ENCODE results near the gene USP7.
A peak's percentile ranks its signal among the peaks of the same experiment; 100 is the strongest.
"Not testable (repeated sequence)": the region's sequence is repeated elsewhere in the genome, so short reads cannot be mapped to it uniquely, and the experiment has no call there.

The USP7 gene

DNA sequence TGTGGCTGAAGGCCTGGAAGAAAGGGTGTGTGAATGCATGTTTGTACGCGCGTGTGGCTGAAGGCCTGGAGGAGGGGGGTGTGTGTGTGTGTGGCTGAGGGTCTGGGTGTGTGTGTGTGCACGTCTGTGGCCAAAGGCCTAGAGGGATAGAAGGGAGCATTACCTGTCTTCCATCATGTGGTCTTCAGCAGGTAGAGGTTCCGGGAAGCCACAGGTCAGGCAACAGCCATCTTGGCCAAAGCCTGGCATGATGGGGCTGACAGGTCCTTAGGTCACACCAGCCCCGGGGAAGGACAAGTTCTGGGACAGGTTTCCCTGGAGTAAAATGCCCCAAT is 76.3 kb downstream of the USP7 start:
- no peak for DNase-seq (ENCODE audit: insufficient read length, low spot score)
- TF ChIP-seq POLR2A (IDR thresholded peaks at IDR 0.05; ENCODE audit: low read depth, low read length): no peak
- FAIRE-seq: no peak

DNA sequence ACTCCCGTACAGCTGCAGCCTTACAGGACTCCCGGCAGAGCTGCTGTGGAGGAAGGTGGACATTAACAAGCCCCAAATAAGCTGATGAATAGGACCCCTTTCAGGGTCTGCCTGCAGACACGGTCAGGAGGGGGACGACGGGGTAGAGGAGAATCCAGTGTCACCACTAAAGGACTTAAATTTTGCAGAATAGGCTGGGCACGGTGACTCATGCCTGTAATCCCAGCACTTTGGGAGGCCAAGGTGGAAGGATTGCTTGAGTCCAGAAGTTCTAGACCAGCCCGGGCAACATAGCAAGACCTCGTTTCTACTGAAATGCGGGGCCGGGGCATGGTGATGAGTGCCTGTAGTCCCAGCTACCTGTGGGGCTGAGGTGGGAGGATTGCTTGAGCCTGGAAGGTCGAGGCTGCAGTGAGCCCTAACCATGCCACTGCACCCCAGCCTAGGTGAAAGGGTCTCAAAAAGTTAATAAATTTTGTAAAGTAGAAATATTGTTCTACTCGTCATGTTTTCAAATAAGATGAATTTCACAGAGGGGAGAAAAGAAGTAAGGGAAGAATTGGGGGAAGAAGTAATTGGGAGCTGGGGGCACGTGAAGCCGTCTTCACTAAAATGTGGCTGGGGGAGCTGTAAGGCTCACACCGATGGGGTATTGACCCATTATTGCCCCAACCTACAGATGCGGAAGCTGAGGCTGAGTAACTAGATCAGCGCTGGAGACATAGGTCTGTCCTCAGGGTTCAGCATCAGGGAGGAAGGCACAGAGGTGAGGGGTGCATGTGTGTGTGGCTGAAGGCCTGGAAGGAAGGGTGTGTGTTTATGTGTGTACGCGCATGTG is 76.9 kb downstream of the USP7 start:
- no peak for TF ChIP-seq POLR2A (IDR thresholded peaks at IDR 0.05; ENCODE audit: low read depth, low read length)

DNA sequence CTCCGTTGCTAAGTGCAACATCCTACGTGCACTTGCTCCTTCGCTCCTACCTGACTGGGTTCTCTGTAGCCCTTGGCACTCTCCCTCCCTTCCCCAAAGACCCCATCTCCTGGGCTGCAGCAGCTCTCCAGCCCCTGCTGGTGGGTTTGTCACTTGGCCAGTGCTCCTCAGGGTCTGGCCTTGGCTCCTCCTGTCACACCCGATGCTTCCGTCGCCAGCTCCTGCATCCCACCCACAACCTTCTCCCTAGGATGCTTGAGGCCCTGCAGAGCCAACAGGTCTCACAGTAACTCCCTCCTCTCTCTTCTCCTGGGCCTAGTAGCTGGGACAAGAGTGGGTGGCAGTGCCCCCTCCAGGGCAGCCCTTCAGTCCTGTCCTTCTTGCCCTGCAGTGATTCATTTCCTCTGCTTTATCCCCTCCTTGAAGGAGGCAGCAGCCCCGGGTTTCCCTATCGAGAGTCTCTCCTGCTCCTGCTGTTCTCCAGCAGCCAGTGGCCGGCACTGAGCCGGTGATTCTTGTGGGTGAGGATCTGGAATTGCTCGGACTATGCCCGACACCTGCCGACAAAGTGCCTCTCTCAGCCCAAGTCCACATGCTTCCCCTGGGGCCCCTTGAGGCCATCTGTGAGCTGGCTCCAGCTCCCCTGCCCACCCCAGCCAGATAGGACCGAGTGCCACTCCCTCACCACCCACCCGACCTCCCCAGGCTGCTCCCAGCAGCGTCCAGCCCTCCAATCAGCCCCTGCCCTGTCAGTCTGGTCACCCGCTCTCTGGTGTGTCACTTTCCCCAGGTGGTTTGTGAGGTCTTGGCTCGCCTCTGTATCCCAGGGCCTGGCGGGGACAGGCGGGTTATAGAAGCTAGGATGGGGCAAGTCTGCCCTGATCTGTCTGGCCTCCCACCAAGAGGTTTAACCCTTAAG is 77.8 kb downstream of the USP7 start:
- peak; percentile 66 for DNase-seq (ENCODE audit: insufficient read length, low spot score)
- TF ChIP-seq POLR2A (IDR thresholded peaks at IDR 0.05; ENCODE audit: low read depth, low read length): no peak
- no peak for FAIRE-seq

More for the DNA sequence above, 76.9 kb downstream of the USP7 start:
- DNase-seq (ENCODE audit: insufficient read length, low spot score) (no peak), FAIRE-seq (no peak)

DNA sequence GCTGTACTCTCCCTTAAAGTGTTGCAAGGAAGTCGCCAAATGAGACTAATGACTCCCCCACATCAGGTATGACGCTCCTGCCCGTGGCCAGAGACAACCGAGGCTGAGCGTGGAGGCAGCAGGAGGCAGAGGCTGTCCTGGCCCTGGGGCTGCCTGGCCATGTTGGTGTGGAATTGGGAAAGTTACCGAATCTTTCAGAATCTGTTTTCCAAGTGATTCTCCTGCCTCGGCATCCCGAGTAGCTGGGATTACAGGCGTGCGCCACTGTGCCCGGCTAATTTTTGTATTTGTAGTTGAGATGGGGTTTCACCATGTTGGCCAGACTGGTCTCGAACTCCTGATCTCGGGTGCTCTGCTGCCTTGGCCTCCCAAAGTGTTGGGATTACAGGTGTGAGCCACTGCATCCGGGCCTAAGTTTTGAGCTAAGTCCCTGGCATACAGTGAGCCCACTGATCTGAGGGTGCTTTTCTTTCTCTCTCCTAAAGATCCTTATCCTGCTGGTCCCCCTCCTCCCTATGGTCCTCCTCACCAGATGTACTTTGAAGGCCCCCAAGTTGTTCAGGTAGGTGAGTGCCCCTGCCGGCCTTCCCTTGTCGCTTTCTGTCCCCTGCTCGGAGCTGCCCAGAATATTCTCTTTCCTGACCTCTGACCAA is 80.9 kb downstream of the USP7 start:
- DNase-seq (ENCODE audit: insufficient read length, low spot score) (no peak), FAIRE-seq (no peak)
- TF ChIP-seq POLR2A (IDR thresholded peaks at IDR 0.05; ENCODE audit: low read depth, low read length): no peak

DNA sequence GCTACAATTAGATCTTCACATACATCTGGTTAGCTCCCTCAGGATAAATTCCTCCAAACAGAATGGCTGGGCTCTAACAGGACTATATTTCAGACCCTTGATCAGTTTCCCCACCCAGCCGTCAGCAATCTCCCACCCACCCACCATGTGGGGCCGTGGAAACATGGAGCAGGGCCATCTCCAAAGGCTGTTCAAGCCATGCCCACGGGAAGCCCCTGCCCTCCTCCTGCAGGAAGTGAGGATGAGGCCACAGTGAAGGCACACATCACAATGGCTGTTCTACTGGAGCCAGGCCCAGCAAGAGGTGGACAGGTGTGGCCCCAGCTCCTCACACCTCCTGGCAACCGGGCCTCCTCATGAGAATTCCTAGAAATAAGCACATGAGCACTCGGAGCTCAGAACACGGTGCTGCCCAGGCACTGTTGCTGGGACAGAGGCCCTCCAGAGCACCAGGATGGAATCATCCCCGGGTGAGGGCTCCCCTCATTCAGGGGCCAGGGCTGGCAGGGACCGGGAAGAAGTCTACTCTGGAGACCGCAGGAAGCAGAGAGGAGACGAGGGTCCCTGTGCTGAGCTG is 81.6 kb downstream of the USP7 start, which contains the start of gene LITAFD:
Gene LITAFD, plus strand, starts transcription at position 311 of the 577 bp plus-strand sequence. CDS start 2,005 bp downstream, outside the sequence.
- TF ChIP-seq POLR2A (IDR thresholded peaks at IDR 0.05; ENCODE audit: low read depth, low read length): no peak
- FAIRE-seq: no peak
- DNase-seq (ENCODE audit: insufficient read length, low spot score): no peak

DNA sequence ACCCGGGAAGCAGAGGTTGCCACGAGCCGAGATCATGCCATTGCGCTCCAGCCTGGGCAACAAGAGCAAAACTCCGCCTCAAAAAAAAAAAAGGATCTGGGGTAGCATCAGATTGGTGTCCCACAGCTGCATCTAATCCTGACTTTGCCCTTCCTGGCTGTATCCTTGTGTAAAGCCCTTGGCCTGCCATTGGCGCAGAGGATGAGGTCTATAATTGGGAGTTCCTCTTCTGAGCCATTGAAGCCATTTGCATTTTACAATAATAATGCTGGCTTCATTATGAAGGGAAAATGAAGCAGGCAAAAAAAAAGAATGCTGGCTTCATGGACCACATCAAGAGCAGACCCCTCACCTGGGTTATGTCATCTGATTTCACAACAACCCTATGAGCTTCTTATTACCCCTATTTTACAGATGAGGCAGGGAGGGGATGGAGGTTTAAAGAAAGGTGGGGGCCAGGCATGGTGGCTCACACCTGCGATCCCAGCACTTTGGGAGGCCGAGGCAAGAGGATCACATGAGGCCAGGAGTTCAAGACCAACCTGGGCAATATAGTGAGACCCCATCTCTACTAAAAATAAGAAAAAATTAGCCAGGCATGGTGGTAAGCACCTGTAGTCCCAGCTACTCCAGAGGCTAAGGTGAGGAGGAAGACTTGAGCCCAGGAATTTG is 82.7 kb downstream of the USP7 start:
- no peak for FAIRE-seq
- TF ChIP-seq POLR2A (IDR thresholded peaks at IDR 0.05; ENCODE audit: low read depth, low read length): no peak

DNA sequence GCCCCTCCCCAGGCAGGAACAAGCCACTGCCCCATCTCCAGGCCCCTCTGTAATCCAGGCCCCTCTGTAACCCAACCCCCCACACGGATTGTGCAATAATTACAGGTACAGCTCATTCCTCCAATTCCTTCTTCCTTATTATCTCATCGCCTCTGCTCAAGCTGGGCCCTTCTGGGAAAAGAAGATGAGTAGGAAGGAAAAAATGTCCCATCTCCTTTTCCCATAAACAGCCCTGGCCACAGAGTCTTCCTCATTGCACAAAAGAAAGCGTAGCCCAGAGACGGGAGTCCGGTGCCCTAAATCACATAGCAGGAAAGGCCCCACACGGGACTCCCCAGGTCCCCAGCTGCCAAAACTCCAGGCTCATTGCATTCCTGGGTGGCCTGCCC is 85.2 kb downstream of the USP7 start:
- DNase-seq (ENCODE audit: insufficient read length, low spot score) (no peak), FAIRE-seq (no peak)
- TF ChIP-seq POLR2A (IDR thresholded peaks at IDR 0.05; ENCODE audit: low read depth, low read length): no peak

More for the DNA sequence above, 82.7 kb downstream of the USP7 start:
- no peak for DNase-seq (ENCODE audit: insufficient read length, low spot score)

DNA sequence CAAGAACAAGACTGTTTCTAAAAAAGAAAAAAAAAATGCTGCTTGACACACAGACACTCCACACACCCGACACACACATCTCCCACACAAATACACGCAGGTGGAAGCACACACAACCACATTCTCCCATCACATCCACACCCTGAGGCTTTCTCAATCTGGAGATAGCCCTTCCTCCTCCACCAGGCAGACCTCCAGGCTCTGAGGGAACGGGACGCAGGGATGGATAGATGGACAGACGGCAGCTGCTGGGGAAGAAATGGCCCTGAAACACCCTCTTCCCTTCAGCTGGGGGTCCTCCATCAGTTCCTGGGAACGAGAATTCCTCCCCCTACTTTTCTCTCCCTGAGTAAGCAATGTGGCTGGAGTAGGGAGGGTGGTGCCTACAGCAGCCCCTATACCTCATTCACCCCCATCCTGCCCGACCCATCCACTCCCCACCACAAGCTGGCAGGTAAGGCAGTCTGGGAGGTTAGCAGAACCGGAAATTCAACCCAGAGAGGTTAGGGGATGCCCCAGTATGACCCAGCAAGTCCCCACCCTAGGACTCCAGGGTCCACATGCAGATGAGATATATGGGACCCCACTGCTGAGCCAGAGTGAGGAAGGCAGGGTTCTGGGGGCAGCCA is 85.7 kb downstream of the USP7 start:
- FAIRE-seq (no peak), DNase-seq (ENCODE audit: insufficient read length, low spot score) (no peak)
- TF ChIP-seq POLR2A (IDR thresholded peaks at IDR 0.05; ENCODE audit: low read depth, low read length): no peak

DNA sequence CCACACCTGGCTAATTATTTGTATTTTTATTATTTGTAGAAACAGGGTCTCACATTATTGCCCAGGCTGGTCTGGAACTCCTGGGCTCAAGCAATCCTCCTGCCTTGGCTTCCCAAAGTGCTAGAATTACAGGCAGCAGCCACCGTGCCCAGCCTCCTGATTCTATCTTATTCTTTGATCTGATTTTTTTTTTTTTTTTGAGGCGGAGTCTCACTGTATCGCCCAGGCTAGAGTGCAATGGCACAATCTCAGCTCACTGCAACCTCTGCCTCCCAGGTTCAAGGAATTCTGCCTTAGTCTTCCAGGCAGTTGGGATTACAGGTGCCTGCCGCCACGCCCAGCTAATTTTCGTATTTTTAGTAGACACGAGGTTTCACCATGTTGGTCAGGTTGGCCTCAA is 88.4 kb downstream of the USP7 start:
- DNase-seq (ENCODE audit: insufficient read length, low spot score); FAIRE-seq: not testable (repeated sequence)

DNA sequence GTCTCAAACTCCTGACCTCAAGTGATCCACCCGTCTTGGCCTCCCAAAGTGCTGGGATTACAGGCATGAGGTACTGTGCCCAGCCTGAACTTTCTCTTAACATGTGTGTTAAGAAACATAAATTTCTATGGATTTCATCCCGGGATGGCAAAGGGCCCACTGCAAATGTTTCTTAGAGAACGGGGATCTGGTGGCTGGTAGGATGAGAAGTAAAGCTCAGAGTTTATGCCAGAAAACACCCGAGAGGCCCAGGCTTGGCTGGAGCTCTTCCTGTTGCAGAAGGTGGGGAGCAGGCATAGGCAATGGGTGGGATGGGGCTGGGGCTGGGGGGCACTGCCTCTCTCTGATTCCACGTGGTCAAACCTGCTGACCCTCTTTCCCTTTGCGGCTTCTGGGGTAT is 89.3 kb downstream of the USP7 start:
- no peak for DNase-seq (ENCODE audit: insufficient read length, low spot score)
- no peak for TF ChIP-seq POLR2A (IDR thresholded peaks at IDR 0.05; ENCODE audit: low read depth, low read length)
- no peak for FAIRE-seq

DNA sequence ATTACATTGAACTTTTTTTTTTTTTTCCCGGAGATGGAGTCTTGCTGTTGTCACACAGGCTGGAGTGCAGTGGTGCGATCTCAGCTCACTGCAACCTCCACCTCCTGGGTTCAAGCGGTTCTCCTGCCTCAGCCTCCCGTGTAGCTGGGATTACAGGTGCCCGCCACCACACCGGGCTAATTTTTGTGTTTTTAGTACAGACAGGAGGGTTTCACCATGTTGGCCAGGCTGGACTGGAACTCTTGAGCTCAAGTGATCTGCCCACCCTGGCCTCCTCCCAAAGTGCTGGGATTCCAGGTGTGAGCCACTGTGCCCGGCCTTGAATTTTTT is 89.9 kb downstream of the USP7 start:
- not testable (repeated sequence) for FAIRE-seq

DNA sequence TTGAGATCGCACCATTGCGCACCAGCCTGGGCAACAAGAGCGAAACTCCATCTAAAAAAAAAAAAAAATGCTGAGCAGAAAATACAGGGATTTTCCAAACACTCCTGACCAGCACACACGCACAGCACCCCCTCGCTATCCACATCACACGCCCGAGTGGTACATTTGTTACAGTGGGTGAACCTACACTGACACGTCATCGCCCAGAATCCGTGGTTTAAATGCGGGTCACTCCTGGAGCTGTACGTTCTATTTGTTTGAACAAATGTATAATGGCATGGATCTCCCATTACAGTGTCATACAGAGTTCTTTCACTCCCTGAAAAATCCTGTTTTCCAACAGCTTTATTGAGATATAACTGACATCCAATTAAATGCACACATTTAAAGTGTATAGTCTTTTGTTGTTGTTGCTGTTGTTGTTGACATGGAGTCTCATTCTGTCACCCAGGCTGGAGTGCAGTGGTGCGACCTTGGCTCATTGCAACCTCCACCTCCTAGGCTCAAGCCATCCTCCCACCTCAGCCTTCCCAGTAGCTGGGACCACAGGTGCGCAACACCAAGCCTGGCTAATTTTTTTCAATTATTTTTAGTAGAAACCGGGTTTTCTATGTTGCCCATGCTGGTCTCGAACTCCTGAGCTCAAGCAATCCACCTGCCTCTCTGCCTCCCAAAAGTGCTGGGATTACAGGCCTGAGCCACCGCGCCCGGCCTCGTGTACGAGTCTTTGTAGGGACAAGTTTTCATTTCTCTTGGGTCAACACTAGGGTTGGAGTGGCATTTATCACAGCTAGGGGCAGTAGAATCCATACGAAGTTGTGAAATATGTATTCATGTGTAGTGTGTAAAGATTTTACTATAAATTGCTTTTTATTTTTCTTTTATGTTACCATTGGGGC is 90.5 kb downstream of the USP7 start:
- FAIRE-seq: no peak
- DNase-seq (ENCODE audit: insufficient read length, low spot score): no peak
- TF ChIP-seq POLR2A (IDR thresholded peaks at IDR 0.05; ENCODE audit: low read depth, low read length): no peak

More for the DNA sequence above, 89.9 kb downstream of the USP7 start:
- not testable (repeated sequence) for DNase-seq (ENCODE audit: insufficient read length, low spot score)
